RKO (cell line): ENCODE results near the gene FOSB.

Experiments
- DNase-seq: peaks from one replicate; pipeline ENCODE4 v3.0.0-alpha.2; 2016; ENCODE audit warnings: low spot score

The FOSB gene

GRCh38 chr19:45524575-45525129, 56.9 kb downstream of the FOSB start:
- DNase-seq, result no peak
